GM21723 (cell line): ENCODE results near the gene TBX22.
"Not testable (repeated sequence)": the region's sequence is repeated elsewhere in the genome, so short reads cannot be mapped to it uniquely, and the experiment has no call there.

Source experiments
- ATAC-seq: cut with Tn5 transposase; IDR thresholded peaks from one replicate; pipeline ENCODE4 v1.9.1; 2021; ENCODE audit warnings: mild to moderate bottlenecking, moderate library complexity; ENCODE audit not compliant: unreplicated experiment

The TBX22 gene

GRCh38 chrX:80014141-80014940, at the start of gene TBX22:
Gene TBX22, plus strand, starts transcription at chrX:80014753. Its CDS starts 7,517 bp downstream, at chrX:80022270.
- ATAC-seq = no peak

GRCh38 chrX:79975605-79976004, 38.9 kb upstream of the TBX22 start:
- ATAC-seq = no peak

- no peak for ATAC-seq
Observed at GRCh38 chrX:80004458-80004857, 10.1 kb upstream of the TBX22 start.

GRCh38 chrX:80011522-80011921, 3.0 kb upstream of the TBX22 start:
- ATAC-seq = no peak

GRCh38 chrX:80016182-80016581, 1.6 kb downstream of the TBX22 start:
- ATAC-seq = no peak

GRCh38 chrX:80021621-80022020, 7.1 kb downstream of the TBX22 start:
- ATAC-seq = no peak

GRCh38 chrX:80022363-80023031, 7.9 kb downstream of the TBX22 start:
- ATAC-seq = no peak

GRCh38 chrX:80026116-80026515, 11.6 kb downstream of the TBX22 start:
- ATAC-seq = no peak

- not testable (repeated sequence) for ATAC-seq
Observed at GRCh38 chrX:80066156-80066555, 51.6 kb downstream of the TBX22 start.

GRCh38 chrX:80075625-80076024, 61.1 kb downstream of the TBX22 start:
- ATAC-seq = not testable (repeated sequence)
